Activated CD4-positive, alpha-beta T cell treated with anti-CD3 and anti-CD28 coated beads, Interleukin-10, Interleukin-2, amounts not matched to agents 100 ng/mL and 50 ng/mL, durations not matched to agents 16 hours and 8 hours (primary cell): Measurements from ENCODE around the gene RASA1.
A peak's percentile ranks its signal among the peaks of the same experiment; 100 is the strongest.

Source experiments
- DNase-seq: peaks from one replicate; pipeline ENCODE4 v3.0.0-alpha.2; 2020

The RASA1 gene

DNA sequence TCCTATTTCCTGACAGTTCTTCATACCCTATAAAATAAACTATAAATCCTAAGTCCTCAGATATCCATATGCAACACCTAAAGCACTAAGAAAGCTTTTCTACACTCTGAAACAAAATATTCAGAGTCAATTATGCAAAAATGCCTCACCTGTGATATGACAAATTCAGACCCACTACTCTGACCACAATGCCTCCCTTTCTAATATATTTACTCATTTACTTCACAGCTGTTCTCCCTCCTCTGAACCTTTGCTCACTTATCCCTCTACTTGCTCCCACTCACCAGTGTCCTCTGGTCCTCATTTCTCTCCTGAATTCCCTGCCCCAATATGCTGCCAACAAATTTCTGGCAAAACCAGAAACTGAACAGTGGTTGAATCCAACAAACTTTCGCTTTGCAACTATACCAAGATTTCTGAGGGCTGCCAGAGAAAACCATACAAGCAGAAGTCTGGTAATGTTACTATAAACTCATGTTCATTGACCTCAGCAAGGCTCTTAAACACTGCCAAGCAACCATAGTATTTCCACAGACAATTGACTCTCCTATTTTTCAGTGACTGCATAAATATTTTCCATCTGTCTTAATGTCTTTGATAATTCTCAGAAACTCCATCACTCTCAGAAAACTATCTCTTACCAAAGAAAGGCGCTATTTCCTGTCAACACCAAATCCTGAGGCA is 137.9 kb downstream of the RASA1 start:
- no peak for DNase-seq

DNA sequence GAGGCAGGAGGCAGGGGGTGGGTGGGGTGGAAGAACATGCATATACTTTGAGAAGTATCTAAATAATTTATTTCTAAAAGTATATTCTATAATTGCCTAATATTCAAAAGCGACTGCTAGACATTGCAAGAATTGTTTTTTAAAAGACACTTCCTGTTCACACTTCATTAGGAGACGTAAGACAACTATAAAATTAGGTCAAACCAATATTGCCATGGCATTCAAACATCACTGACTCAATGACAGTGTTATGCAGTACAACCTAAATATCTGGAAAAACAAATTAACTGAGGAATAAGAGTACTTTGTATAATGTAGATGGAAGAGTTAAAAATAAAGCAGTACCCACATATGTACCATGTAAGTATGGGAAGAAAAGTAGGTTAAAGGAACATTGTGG is 140.5 kb downstream of the RASA1 start:
- DNase-seq, result no peak

DNA sequence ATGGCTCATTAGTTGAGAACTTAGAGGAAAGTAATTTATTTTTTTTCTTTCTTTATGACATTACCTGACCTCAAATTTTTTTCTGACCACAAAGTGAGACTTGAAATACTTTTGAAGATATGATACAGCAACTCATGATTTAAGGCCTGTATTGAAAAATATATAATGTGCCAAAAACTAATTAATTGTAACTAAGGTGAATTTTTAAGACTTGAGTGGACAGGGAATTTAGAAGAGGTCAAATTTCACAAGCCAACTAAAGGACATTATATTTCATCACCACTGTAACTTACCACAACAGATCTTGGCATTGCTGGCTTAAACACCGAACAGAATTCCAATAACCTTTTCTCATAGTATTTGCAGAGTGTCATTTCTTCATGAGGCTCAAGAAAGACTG is 143.2 kb downstream of the RASA1 start:
- DNase-seq, result no peak

DNA sequence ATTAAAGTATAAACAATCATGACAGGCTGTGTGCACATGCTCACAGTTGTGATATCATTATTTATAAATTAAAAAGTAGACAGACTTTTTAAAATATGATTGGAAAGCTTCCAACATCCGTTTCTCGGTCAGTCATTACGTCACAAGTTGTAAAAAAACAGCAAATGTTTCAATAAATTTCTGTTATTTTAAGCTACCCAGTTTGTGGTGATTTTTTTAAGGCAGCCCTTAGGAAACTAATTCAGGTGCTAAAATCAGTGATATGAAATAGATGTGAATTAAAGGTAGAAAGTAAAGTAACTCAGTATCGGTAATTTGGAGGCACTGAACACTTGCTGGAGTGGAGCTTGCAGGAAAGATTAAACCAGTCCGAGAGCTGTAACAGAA is 143.9 kb downstream of the RASA1 start:
- no peak for DNase-seq

GRCh38 chr5:87411973-87412629 is 144.4 kb downstream of the RASA1 start:
- DNase-seq, result peak; percentile 31

DNA sequence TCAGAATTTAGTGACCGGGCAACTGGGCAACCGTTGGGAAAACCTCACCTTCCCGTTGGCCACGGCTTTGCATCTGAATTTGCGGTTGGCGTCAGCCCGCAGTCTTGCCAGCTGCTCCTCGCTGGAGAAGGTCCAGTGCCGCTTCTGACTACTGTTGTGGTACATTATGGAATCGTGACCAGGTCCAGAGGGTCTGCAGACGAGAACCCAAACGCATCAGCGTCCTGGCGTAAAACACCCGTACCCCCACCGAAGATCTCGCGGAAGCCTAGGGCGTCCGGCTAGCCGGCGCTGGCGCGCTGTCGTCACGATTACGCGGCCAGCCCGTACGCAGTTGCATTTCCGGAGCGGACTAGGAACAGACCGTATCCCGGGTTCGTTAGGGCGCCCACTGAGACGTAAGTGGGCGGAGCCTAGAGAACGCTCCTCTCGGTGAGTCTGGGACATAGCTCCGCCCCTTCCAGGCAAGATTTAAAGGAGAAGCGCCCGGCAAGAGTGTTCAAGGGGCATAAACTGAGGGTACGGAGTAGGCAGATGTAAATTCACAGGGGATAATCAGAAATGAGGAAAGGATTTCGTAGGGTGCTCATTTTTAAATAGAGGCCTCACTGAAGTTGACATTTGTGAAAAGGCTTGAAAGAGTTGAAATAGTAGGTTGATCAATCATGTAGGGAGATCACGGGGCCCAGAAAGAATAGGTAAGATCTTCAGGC is 145.1 kb downstream of the RASA1 start, which contains the start of gene CCNH:
CCNH (minus strand) TSS at position 301 of the 713 bp plus-strand sequence; CDS start at position 165, 136 bp downstream.
- DNase-seq, result peak; percentile 98

GRCh38 chr5:87413343-87413645 is 145.6 kb downstream of the RASA1 start:
- no peak for DNase-seq

DNA sequence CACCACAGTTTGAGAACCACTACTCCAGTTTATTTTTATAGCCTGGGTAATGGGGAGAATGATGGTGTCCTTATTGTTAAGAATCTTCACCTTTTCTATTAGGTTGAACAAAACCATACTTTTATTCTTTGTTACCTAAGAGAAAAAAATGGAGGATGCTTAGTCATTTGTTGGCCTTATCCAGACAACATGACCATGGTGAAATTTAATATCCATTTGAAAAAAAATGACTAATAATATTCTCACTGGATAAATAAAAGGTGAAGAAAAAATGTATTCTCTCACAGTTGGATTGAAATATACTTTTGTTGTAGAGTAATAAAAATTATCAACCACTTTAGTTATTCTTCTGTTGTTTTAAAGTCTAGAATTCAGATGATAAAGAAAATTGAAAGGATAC is 150.8 kb downstream of the RASA1 start:
- DNase-seq, result no peak

GRCh38 chr5:87421307-87421706 is 153.6 kb downstream of the RASA1 start:
- DNase-seq, result no peak

GRCh38 chr5:87423755-87424154 is 156.1 kb downstream of the RASA1 start:
- no peak for DNase-seq

- DNase-seq, result no peak
These were observed 163.3 kb downstream of the RASA1 start for GRCh38 chr5:87430863-87431457.

DNA sequence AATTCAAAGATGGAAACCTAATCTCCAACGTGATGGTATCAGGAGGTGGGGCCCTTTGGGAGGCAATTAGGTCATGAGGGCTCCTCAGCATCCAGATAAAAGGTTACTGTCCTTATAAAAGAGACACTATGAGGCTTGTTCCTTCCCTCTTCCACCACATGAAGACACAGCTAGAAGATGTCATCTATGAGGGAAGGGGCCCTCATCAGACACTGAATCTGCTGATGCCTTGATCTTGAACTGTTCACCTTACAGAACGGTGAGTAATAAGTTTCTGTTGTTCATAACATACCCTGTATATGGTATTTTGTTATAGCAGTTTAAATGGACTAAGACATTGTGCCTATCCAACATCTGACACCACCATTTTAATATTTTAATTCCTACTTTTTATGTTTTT is 164.8 kb downstream of the RASA1 start:
- no peak for DNase-seq

GRCh38 chr5:87433945-87434344 is 166.3 kb downstream of the RASA1 start:
- no peak for DNase-seq

DNA sequence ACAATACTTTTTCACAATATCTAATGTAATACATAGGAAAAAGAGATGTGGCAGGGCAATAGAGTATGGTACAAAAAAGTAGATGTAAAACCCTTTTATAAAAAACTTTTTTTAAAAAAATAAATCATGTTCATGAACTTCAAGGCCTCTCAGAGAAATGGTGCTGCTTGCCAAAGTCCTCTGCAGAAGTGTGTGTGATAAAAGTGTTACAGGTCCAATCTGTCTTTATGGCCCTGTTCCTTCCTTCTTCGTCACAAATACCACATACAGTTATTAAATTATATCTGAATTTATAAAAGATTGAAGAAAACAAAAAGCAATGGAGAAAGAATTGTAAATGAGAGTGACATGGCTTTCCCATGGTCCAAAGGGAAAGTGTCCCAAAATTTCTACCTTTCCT is 166.8 kb downstream of the RASA1 start:
- no peak for DNase-seq

DNA sequence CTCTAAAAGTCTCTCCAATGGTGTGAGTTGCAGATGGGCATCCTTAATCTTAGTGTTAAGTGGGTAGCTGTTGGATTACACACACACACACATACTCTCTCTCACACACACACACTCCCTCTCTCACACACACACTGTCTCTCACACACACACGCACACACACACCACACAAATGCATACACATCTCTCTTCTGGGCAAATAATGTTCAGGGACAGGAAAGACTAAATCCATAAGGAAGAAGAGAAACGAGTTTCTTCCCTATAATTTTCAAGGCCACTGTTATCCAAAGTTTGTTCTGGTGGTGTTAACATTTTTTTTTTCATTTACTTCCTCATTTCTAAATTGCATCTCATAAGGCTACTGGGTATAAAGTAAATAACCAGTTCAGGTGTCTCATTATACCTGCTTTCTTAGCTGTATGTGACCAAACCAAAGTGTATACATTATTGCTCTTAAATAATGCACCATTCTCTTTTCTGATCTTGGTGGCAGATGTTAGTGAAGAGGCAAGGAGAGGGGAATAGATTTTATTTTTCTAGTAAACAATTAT is 167.5 kb downstream of the RASA1 start:
- no peak for DNase-seq

GRCh38 chr5:87437724-87438123 is 170.0 kb downstream of the RASA1 start:
- no peak for DNase-seq

DNA sequence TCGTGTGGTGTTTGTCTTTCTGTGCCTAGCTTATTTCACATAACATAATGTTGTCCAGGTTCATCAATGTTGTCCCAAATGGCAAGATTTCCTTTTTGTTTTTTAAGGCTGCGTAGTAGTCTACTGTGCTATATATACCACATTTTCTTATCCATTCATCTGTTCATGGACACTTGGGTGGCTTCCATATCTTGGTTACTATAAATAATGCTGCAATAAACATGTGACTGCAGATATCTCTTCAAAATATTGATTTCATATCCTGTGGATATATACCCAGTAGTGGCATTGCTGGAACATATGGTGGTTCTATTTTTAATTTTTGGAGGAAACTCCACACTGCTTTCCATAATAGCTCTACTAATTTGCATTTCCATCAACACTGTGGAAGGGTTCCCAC is 170.5 kb downstream of the RASA1 start:
- no peak for DNase-seq
